ENCODE measurements around the gene CD48. TPM values are rescaled to one million over a fixed set of nuclear protein-coding genes. Genes with fewer than 3 reads are reported as not detected.
A peak's percentile ranks its signal among the peaks of the same experiment; 100 is the strongest.
"Not testable (repeated sequence)": the region's sequence is repeated elsewhere in the genome, so short reads cannot be mapped to it uniquely, and the experiment has no call there.

CD48 gene
- total RNA-seq, 1 donor from 2014 or later, result 26.3 TPM

DNA sequence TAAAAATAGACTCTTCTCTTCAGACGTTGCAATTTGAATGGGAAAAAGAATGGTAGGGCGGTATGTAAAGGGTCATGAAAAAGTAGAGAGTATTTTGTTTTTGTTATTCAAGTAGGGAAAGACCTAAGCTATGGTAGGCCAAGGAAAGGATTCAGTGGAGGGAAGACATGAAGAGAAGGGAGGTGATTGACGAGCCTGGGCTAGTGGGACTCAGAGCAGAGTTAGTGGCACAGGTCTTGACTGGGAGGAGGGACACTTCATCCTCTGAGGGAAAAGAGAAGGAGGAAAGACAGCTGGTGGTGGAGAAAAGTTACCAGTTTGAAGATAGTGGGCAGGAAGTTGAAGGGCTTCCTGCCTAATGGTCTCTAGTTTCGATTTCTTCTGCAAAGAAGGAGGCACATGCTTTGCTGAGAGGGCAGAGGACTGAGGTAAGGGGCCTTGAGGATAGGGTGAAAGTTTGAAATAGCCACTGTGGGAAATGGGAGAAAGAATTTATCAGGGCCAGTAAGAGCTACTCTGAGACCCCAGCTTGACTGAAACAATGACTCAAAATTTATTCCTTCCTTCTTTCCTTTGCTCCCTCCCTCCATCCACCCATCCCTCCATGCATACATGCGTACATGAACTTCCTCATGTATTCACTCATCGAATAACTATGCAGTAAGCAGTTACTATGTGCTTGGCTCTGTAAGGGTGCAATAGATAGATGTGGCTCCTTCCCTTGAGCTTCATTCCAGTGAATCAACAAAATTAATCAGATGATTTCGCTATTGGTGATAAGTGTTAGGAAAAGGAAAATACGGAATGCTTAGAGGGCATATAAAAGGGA, 4.2 kb downstream of the CD48 start:
- no peaks in the 10 kb centered on the region for H3K27me3 ChIP-seq (ENCODE audit: low read depth)
- intact Hi-C loops (cut with DNase I), result no loop called here
- peak overlapping the region; percentile 44 for H3K27ac ChIP-seq
- H3K36me3 ChIP-seq, result no peaks in the 10 kb centered on the region
- H3K9me3 ChIP-seq, result no peaks in the 10 kb centered on the region
- DNase-seq (no peak), ATAC-seq (peak in 1 of 2 donors; percentile 38)
- peak overlapping the region; percentile 48 for H3K4me3 ChIP-seq
- TF ChIP-seq, protein P1, sequence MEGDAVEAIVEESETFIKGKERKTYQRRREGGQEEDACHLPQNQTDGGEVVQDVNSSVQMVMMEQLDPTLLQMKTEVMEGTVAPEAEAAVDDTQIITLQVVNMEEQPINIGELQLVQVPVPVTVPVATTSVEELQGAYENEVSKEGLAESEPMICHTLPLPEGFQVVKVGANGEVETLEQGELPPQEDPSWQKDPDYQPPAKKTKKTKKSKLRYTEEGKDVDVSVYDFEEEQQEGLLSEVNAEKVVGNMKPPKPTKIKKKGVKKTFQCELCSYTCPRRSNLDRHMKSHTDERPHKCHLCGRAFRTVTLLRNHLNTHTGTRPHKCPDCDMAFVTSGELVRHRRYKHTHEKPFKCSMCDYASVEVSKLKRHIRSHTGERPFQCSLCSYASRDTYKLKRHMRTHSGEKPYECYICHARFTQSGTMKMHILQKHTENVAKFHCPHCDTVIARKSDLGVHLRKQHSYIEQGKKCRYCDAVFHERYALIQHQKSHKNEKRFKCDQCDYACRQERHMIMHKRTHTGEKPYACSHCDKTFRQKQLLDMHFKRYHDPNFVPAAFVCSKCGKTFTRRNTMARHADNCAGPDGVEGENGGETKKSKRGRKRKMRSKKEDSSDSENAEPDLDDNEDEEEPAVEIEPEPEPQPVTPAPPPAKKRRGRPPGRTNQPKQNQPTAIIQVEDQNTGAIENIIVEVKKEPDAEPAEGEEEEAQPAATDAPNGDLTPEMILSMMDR (IDR thresholded peaks at IDR 0.05), result no peak
- H3K4me1 ChIP-seq, result peaks cover 43% of the 10 kb centered on the region

DNA sequence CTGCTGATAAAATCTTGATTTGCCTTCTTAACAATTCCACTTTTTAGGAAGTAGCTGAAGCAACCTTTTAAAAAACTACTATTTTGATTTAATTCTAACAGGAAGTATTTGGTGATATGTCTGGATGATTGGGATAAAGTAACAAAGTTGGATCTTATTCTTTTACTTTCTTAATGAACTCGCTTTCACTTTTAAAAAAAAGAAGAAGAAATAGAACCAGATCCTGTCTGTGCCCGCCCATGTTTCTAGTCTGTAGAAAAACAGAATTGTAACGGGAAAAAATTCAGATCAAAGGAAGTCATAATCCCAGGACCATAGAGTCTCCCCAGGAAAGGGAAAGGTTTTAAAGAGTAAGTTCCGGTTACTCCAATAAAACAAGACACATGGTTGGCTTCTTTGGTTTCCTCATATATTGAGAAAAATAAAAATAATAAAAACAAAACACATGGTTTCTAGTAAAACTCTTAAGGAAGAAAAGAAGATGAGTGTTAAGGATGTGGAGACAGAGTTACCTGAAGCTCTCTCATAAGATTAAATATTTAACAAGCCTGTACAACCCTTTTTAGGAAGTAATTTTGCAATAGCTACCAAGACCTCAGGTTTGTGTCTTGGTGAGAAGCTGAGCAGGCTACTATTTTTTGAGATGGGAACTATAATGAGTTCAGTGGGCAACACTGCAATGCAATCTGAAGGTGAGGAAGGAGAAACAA, 4.9 kb downstream of the CD48 start:
- intact Hi-C loops (cut with DNase I), result no loop called here
- Histone ChIP-seq H3K9me3 (no peaks in the 10 kb centered on the region), H3K27ac (no peak overlapping the region), H3K4me1 (peaks cover 38% of the 10 kb centered on the region), H3K27me3 (ENCODE audit: low read depth) (no peaks in the 10 kb centered on the region), H3K36me3 (no peaks in the 10 kb centered on the region), H3K4me3 (peak overlapping the region; percentile 2)
- ATAC-seq (no peak), DNase-seq (no peak)
- TF ChIP-seq, protein P1 (IDR thresholded peaks at IDR 0.05), result no peak

DNA sequence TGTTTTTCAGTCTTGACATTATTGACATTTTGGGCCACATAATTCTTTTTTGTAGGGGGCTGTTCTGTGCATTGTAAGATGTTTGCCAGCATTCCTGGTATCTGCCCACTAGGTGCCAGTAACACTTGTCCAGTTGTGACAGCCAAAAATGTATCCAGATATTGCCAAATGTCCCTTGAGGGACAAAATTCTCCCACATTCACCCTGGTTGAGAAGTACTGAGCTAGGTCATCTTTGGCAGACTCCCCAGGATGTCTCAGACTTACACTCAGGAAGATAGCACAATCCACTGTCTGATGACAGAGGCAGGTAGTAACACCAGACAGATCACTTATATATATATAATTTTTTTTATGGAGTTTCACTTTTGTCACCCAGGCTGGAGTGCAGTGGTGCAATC, 5.9 kb downstream of the CD48 start:
- no peak for DNase-seq
- no peak overlapping the region for H3K4me3 ChIP-seq
- H3K27ac ChIP-seq, result peak overlapping the region; percentile 21

DNA sequence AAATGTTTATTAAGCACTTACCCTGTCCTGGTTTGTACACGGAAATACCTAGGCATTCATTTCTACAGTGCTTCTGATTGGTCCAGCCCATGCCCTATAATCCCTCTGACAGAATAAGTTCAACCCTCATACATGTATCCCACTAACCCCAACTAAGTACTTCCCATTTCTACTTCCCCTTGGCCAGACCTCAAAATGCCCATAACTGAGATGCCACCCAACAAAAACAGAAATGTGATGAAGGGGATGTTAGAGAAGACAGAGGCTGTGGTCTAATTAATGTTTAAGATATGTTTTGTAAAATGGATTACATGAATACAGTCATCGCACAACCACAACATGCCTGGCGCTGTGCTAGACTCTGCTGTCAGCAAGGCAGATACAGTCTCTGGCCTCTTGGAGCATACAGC, 6.4 kb downstream of the CD48 start:
- peaks cover 38% of the 10 kb centered on the region for H3K4me1 ChIP-seq
- H3K36me3 ChIP-seq; H3K9me3 ChIP-seq; H3K4me3 ChIP-seq; intact Hi-C loops (cut with DNase I); H3K27me3 ChIP-seq (ENCODE audit: low read depth); DNase-seq: not testable (repeated sequence)
- ATAC-seq, result peak; percentile 76 to 77
- peak overlapping the region; percentile 21 for H3K27ac ChIP-seq

More for the DNA sequence above, 5.9 kb downstream of the CD48 start:
- TF ChIP-seq, protein P1 (IDR thresholded peaks at IDR 0.05), result no peak
- Histone ChIP-seq H3K4me1 (peaks cover 38% of the 10 kb centered on the region), H3K27me3 (ENCODE audit: low read depth) (no peaks in the 10 kb centered on the region), H3K9me3 (no peaks in the 10 kb centered on the region), H3K36me3 (no peaks in the 10 kb centered on the region)
- ATAC-seq, result no peak
- intact Hi-C loops (cut with DNase I), result no loop called here

DNA sequence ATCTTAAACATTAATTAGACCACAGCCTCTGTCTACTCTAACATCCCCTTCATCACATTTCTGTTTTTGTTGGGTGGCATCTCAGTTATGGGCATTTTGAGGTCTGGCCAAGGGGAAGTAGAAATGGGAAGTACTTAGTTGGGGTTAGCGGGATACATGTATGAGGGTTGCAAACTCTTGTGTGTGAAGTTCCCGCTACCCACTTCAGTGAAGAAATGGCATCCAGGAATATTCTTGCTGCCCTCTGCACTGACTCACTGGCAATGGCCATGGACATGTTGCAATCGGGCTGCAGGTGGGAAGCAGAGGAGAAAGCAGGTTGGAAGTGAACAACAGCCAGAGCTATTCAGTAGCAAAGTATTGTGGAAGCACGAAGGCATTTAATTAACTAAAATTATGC, 7.4 kb downstream of the CD48 start:
- Histone ChIP-seq H3K4me3 (no peak overlapping the region), H3K36me3 (no peaks in the 10 kb centered on the region), H3K9me3 (no peaks in the 10 kb centered on the region), H3K4me1 (peaks cover 38% of the 10 kb centered on the region), H3K27ac (no peak overlapping the region), H3K27me3 (ENCODE audit: low read depth) (no peaks in the 10 kb centered on the region)
- intact Hi-C loops (cut with DNase I), result no loop called here
- peak; percentile 78 to 79 for ATAC-seq
- TF ChIP-seq, protein P1 (IDR thresholded peaks at IDR 0.05), result no peak
- peak; percentile 52 for DNase-seq

DNA sequence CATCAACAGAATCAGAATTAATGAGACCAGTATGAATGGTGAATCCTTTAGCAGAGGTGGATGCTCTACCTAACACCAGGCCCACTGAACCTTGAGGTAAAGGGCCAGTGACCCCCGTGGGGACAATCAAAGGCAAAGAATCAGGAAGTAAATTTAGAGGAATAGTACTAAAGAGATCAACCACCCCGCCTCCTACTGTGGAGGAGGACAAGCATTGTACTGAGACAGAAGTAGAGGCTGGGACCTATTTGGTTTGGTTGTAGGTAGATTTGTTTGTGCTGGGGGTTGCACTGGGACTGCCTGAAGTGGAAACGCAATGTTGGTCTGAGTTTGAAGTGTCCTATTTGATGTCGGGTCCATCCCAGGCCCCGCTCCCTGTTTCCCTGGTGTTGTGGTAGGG, 9.5 kb downstream of the CD48 start:
- Histone ChIP-seq H3K4me3 (no peak overlapping the region), H3K4me1 (peaks cover 24% of the 10 kb centered on the region), H3K27ac (no peak overlapping the region), H3K27me3 (ENCODE audit: low read depth) (no peaks in the 10 kb centered on the region), H3K36me3 (no peaks in the 10 kb centered on the region), H3K9me3 (no peaks in the 10 kb centered on the region)
- TF ChIP-seq, protein P1 (IDR thresholded peaks at IDR 0.05), result no peak
- DNase-seq, result no peak
- no peak for ATAC-seq
- intact Hi-C loops (cut with DNase I), result no loop called here
